Transverse colon (tissue), 4 donors: ENCODE data around the gene INTS2.

ENCODE experiments used
- CTCF ChIP-seq, 5 experiments: fragments of 200-600 bp in 3 of 5; fragments of 450-650 bp in 2 of 5; sonication (generic) in 3 of 5; IDR thresholded peaks; 1 replicate in 2 of 5; 2 replicates in 3 of 5; pipeline ENCODE4 v1.5.1; 2016 to 2017; ENCODE audit warnings: antibody characterized with exemption in 5 of 5, inconsistent platforms in 3 of 5, mild to moderate bottlenecking in 2 of 5, moderate library complexity in 1 of 5
- POLR2AphosphoS5 ChIP-seq, 3 donors: sonication (generic); formaldehyde crosslinking; IDR thresholded peaks; one replicate each; pipeline ENCODE4 v1.6.1; 2016; ENCODE audit warnings: antibody characterized with exemption in 3 of 3

- TF ChIP-seq CTCF (IDR thresholded peaks at IDR 0.05) (no peak), POLR2AphosphoS5 (IDR thresholded peaks at IDR 0.05) (no peak)
Observed at GRCh38 chr17:61842899-61843298, 84.9 kb downstream of the INTS2 start.
